ENCODE data around the gene EP400. TPM values are rescaled to one million over a fixed set of nuclear protein-coding genes. Genes with fewer than 3 reads are reported as not detected.

Gene EP400
- total and polyA plus RNA-seq, 2 of the 8 experiments (the other 6 are each of a cell fraction or from before 2014, with no cell fraction given), result 13.1 to 69.7 TPM

DNA sequence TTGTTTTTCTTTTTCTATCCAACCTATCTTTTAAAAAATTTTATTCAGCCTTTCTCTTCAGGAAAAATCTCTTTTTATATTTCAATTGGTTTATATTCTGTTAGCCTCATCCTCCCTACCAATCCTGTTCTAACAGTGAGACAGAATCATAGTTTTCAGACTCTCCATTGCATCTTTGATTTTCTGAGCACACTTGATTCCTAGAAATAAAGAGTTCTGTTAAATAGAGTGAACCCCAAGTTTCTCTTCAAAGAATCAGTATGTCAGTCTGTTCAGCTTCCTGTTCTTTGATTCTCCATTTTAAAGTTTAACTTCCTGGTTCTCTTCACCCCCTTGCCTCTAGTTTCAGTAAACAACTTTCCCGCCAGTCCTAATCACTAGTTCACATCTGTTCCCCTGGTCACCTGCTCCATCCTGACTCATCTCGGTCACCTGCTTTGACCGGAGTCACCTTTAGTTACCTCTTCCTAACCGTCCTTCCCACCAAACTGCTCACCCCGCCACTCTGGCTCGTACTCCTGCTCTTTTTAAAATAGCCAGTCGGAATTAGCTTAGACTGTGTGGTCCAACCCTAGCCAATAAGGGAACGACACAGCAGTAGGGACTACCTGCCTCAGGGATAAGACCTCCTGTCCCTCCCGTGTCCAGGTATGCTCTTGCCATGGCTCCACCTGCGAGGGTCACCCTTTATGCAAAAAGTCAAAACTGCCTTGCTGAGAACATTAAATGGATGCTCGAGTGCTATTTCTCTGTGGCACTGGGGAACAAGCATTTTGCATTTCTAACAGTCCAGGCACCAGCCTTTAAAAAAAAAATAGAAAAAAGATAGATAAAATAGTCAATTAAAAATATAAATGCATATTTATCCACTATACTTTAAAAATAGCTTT, 146.0 kb downstream of the EP400 start:
- no peak for DNase-seq (ENCODE audit: low read depth in 1 of 2, low spot score in 2 of 2)
- Histone ChIP-seq H3K27me3 (replicated peaks in 1 of 4; ENCODE audit: control insufficient read depth in 3 of 4, extremely low read depth in 1 of 4, insufficient read depth in 3 of 4, low read length in 3 of 4) (no peaks in the 10 kb centered on the region), H3K79me2 (ENCODE audit: control insufficient read depth in 1 of 2, insufficient read depth in 2 of 2, low read length in 2 of 2) (peaks cover 0 to 22% of the 10 kb centered on the region in 2 experiments; a peak in 1 of 4 replicates), H3K9me3 (ENCODE audit: insufficient read depth in 2 of 2, low read depth in 1 of 2, low read length in 1 of 2) (peaks cover 0 to 4% of the 10 kb centered on the region in 2 experiments; a peak in 1 of 4 replicates), H3K4me2 (ENCODE audit: insufficient read depth in 1 of 2, low read depth in 2 of 2, low read length in 2 of 2) (no peak overlapping the region), H3K18ac (ENCODE audit: extremely low read depth, low read length) (no peak overlapping the region), H2BK120ac (replicated peaks; ENCODE audit: low read depth, low read length) (no peak overlapping the region), H3K4ac (replicated peaks; ENCODE audit: insufficient read length, low read depth, low read length) (no peak overlapping the region), H3K79me1 (ENCODE audit: low read depth, low read length) (no peaks in the 10 kb centered on the region), H3K4me3 (ENCODE audit: extremely low read depth in 1 of 4, insufficient read depth in 2 of 4, low read depth in 3 of 4, low read length in 4 of 4) (no peak overlapping the region), H2BK20ac (ENCODE audit: low read length) (no peak overlapping the region), H3K9ac (replicated peaks in 1 of 4; ENCODE audit: extremely low read depth in 1 of 4, low read depth in 3 of 4, low read length in 3 of 4) (no peak overlapping the region), H2AK5ac (ENCODE audit: low read depth, low read length) (no peak overlapping the region; the same call in 1 of the 2 replicates), H4K20me1 (replicated peaks in 1 of 2; ENCODE audit: control insufficient read depth in 1 of 2, insufficient read depth in 2 of 2, low read length in 2 of 2) (peaks cover 7 to 8% of the 10 kb centered on the region in 2 experiments), H3K23ac (ENCODE audit: insufficient read length) (no peak overlapping the region), H3K27ac (ENCODE audit: low read depth, low read length) (no peak overlapping the region), H2AFZ (ENCODE audit: low read length) (no peak overlapping the region), H4K5ac (ENCODE audit: insufficient read length, low read depth, low read length) (no peak overlapping the region), H4K8ac (ENCODE audit: extremely low read depth, insufficient read depth, low read length) (no peak overlapping the region; the same call in 1 of the 2 replicates), H3K23me2 (ENCODE audit: low read depth, low read length) (no peaks in the 10 kb centered on the region), H2BK12ac (ENCODE audit: low read depth, low read length) (no peak overlapping the region), H3K4me1 (replicated peaks in 1 of 4; ENCODE audit: control insufficient read depth in 3 of 4, insufficient read depth in 4 of 4, low read length in 3 of 4) (peaks cover 0 to 4% (median 1%) of the 10 kb centered on the region in 4 experiments; a peak in 3 of 7 replicates), H3K36me3 (ENCODE audit: control insufficient read depth in 2 of 4, insufficient read depth in 4 of 4, low read length in 3 of 4) (peaks cover 0 to 9% (median 4%) of the 10 kb centered on the region in 4 experiments; a peak in 4 of 8 replicates), H2BK15ac (ENCODE audit: low read length) (no peak overlapping the region), H3K14ac (ENCODE audit: insufficient read length) (no peak overlapping the region), H3K56ac (replicated peaks; ENCODE audit: insufficient read length, low read depth, low read length) (no peak overlapping the region), H2BK5ac (ENCODE audit: low read depth, low read length) (no peak overlapping the region), H4K91ac (replicated peaks; ENCODE audit: insufficient read length, low read length) (no peak overlapping the region)
- 85% methylated on average over 11 of the region's 11 CpGs; no CpG with 5 or more reads in 1 of the 2 experiments for WGBS, 2 experiments (ENCODE audit: extremely low coverage in 1 of 2, insufficient coverage in 1 of 2, insufficient read length in 1 of 2, insufficient replicate concordance in 2 of 2, low coverage in 1 of 2, low lambda C conversion rate in 2 of 2, missing lambda C conversion rate in 1 of 2)
- no peak for FAIRE-seq
- ChIA-PET POLR2A (ENCODE audit: partially characterized antibody) (interaction anchor here (0.5 to 1.2 kb wide), 2 partner anchors 12 to 278 kb away, joined by 3 read pairs; no protein-coding TSS in a partner anchor), CTCF (ENCODE audit: partially characterized antibody) (interaction anchor here (0.7 kb wide), 1 partner anchor 618 kb away, joined by 3 read pairs; no protein-coding TSS in a partner anchor)
- TF ChIP-seq GTF2F1 (IDR thresholded peaks at IDR 0.05; ENCODE audit: borderline replicate concordance, low read depth, low read length) (no peak), EP300 (IDR thresholded peaks at IDR 0.05; ENCODE audit: borderline replicate concordance in 1 of 2, low read depth in 2 of 2, low read length in 2 of 2) (no peak), KDM5A (IDR thresholded peaks at IDR 0.05; ENCODE audit: low read length) (no peak), NANOG (IDR thresholded peaks at IDR 0.05; ENCODE audit: insufficient read depth, low read depth, low read length, poor library complexity, severe bottlenecking) (no peak), MAFK (IDR thresholded peaks at IDR 0.05; ENCODE audit: low read depth, low read length) (no peak), JUN (IDR thresholded peaks at IDR 0.05; ENCODE audit: low read depth, low read length) (no peak), TEAD4 (IDR thresholded peaks at IDR 0.05; ENCODE audit: low read depth, low read length) (no peak), CREB1 (IDR thresholded peaks at IDR 0.05) (no peak), SAP30 (IDR thresholded peaks at IDR 0.05; ENCODE audit: insufficient read depth, insufficient replicate concordance, low read length) (no peak), TCF12 (IDR thresholded peaks at IDR 0.05; ENCODE audit: low read depth, low read length) (no peak)
- TF ChIP-seq, protein P1, sequence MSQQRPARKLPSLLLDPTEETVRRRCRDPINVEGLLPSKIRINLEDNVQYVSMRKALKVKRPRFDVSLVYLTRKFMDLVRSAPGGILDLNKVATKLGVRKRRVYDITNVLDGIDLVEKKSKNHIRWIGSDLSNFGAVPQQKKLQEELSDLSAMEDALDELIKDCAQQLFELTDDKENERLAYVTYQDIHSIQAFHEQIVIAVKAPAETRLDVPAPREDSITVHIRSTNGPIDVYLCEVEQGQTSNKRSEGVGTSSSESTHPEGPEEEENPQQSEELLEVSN (IDR thresholded peaks at IDR 0.05), result no peak

All from H1 (cell line).